Subcutaneous adipose tissue (tissue), 4 donors: ENCODE measurements around the gene CFAP54. TPM values are rescaled to one million over a fixed set of nuclear protein-coding genes. Genes with fewer than 3 reads are reported as not detected.

ENCODE experiments used
- CTCF ChIP-seq: fragments of 450-650 bp; IDR thresholded peaks from one replicate; pipeline ENCODE4 v1.5.1; 2016; ENCODE audit warnings: low read depth, mild to moderate bottlenecking, control low read depth, antibody characterized with exemption, moderate library complexity
- total RNA-seq, 4 donors: library from RNA; depleted of rRNA; stranded (reverse); fragments of >200 nt; gene quantifications; one replicate each; pipeline ENCODE4 v1.1.0, GENCODE V29; 2016

Gene CFAP54
- total RNA-seq, 4 donors from 2014 or later: 0.33 to 1.7 (median 0.89) TPM

GRCh38 chr12:96720363-96720705 is 231.0 kb downstream of the CFAP54 start:
- no peak for TF ChIP-seq CTCF

- TF ChIP-seq CTCF: no peak
Observed at GRCh38 chr12:96729886-96730285, 240.5 kb downstream of the CFAP54 start.

- no peak for TF ChIP-seq CTCF
Observed at GRCh38 chr12:96743606-96744005, 254.2 kb downstream of the CFAP54 start.

- no peak for TF ChIP-seq CTCF
Observed at GRCh38 chr12:96749999-96750398, 260.6 kb downstream of the CFAP54 start.

- no peak for TF ChIP-seq CTCF
Observed at GRCh38 chr12:96751626-96752025, 262.2 kb downstream of the CFAP54 start.

GRCh38 chr12:96752211-96752610 is 262.8 kb downstream of the CFAP54 start:
- TF ChIP-seq CTCF: no peak

- TF ChIP-seq CTCF: no peak
Observed at GRCh38 chr12:96766232-96766631, 276.9 kb downstream of the CFAP54 start.

- no peak for TF ChIP-seq CTCF
Observed at GRCh38 chr12:96769400-96769799, 280.0 kb downstream of the CFAP54 start.
